ENCODE results near the gene CYP3A7.
"Not testable (repeated sequence)": the region's sequence is repeated elsewhere in the genome, so short reads cannot be mapped to it uniquely, and the experiment has no call there.

Gene CYP3A7

GRCh38 chr7:99694201-99694911, 40.6 kb downstream of the CYP3A7 start:
- H3K4me3 Mint-ChIP-seq, result no peak overlapping the region
- no peak overlapping the region for H3K27ac Mint-ChIP-seq
- H3K4me1 Mint-ChIP-seq, result peaks cover 20% of the 10 kb centered on the region
- H3K27me3 Mint-ChIP-seq (ENCODE audit: low read depth, poor library complexity), result peaks cover 16% of the 10 kb centered on the region
- no peak for DNase-seq
- no peak for TF ChIP-seq CTCF (IDR thresholded peaks at IDR 0.05)
- peaks cover 29% of the 10 kb centered on the region for H3K9me3 Mint-ChIP-seq
- H3K36me3 Mint-ChIP-seq (ENCODE audit: low read depth), result peaks cover 16% of the 10 kb centered on the region

DNA sequence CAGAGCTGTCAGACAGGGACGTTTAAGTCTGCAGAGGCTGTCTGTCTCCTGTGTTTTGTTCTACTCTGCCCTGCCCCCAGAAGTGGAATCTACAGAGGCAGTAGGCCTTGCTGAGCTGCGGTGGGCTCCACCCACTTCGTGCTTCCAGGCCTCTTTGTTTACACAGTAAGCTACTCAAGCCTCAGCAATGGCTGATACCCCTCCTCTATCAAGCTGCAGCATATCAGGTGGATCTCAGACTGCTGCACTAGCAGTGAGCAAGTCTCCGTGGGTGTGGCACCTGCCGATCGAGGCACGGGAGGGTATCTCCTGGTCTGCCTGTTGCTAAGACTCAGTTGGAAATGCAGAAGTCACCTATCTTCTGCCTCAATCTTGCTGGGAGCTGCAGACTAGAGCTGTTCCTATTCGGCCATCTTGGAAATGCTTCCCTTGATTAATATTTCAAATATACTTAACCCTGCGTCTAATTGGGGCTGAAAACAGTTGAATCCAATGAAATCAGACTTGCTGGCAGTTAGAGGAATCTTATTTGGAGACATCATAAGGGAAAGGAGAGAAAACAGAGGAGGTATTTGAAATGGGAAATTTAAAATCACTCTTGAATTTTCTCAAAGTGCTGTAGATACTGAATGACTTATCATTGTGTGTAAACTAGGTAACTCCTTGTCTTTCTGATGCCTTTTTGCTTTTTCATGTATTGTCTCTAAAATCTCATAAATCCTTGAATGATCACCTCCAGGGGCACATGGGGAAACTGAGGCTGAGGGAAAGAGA, 41.4 kb downstream of the CYP3A7 start:
- H3K4me3 Mint-ChIP-seq, result no peak overlapping the region
- H3K9me3 Mint-ChIP-seq, result peaks cover 37% of the 10 kb centered on the region
- peaks cover 8% of the 10 kb centered on the region for H3K27me3 Mint-ChIP-seq (ENCODE audit: low read depth, poor library complexity)
- peak; percentile 25 for DNase-seq
- no peak overlapping the region for H3K27ac Mint-ChIP-seq
- TF ChIP-seq CTCF (IDR thresholded peaks at IDR 0.05), result no peak
- H3K4me1 Mint-ChIP-seq, result peaks cover 20% of the 10 kb centered on the region
- H3K36me3 Mint-ChIP-seq (ENCODE audit: low read depth), result peaks cover 16% of the 10 kb centered on the region

DNA sequence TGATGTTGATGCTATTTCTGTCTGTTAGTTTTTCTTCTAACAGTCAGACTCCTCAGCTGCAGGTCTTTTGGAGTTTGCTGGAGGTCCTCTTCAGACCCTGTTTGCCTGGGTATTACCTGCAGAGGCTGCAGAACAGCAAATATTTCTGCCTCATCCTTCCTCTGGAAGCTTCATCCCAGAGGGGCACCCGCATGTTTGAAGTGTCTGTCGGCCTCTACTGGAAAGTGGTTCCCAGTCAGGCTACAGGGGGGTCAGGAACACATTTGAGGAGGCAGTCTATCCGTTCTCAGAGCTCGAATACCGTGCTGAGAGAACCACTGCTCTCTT, 41.9 kb downstream of the CYP3A7 start:
- no peak overlapping the region for H3K4me3 Mint-ChIP-seq
- H3K27ac Mint-ChIP-seq, result no peak overlapping the region
- no peak for DNase-seq
- TF ChIP-seq CTCF (IDR thresholded peaks at IDR 0.05), result no peak
- H3K27me3 Mint-ChIP-seq (ENCODE audit: low read depth, poor library complexity), result peaks cover 8% of the 10 kb centered on the region
- peaks cover 20% of the 10 kb centered on the region for H3K4me1 Mint-ChIP-seq
- H3K36me3 Mint-ChIP-seq (ENCODE audit: low read depth), result peaks cover 16% of the 10 kb centered on the region
- peaks cover 42% of the 10 kb centered on the region for H3K9me3 Mint-ChIP-seq

DNA sequence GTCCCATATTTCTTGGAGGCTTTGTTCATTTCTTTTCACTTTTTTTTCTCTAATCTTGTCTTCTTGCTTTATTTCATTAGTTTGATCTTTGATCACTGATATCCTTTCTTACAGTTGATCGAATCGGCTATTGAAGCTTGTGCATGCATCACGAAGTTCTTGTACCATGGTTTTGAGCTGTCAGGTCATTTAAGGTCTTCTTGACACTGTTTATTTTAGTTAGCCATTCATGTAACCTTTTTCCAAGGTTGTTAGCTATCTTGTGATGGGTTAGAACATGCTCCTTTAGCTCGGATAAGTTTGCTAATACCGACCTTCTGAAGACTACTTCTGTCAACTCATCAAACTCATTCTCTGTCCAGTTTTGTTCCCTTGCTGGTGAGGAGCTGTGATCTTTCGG, 42.4 kb downstream of the CYP3A7 start:
- not testable (repeated sequence) for H3K27me3 Mint-ChIP-seq (ENCODE audit: low read depth, poor library complexity); H3K27ac Mint-ChIP-seq; H3K4me3 Mint-ChIP-seq; DNase-seq
- Mint-ChIP-seq H3K9me3 (peaks cover 45% of the 10 kb centered on the region), H3K4me1 (peaks cover 20% of the 10 kb centered on the region), H3K36me3 (ENCODE audit: low read depth) (peaks cover 16% of the 10 kb centered on the region)

DNA sequence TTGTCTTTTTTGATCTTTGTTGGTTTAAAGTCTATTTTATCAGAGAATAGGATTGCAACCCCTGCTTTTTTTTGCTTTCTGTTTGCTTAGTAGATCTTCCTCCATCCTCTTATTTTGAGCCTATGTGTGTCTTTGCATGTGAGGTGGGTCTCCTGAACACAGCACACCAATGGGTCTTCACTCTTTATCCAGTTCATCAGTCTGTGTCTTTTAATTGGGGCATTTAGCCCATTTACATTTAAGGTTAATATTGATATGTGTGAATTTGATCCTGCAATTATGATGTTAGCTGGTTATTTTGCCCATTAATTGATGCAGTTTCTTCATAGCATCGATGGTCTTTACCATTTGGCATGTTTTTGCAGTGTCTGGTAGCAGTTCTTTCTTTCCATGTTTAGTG, 43.3 kb downstream of the CYP3A7 start:
- DNase-seq; H3K4me3 Mint-ChIP-seq; H3K27ac Mint-ChIP-seq; H3K27me3 Mint-ChIP-seq (ENCODE audit: low read depth, poor library complexity): not testable (repeated sequence)
- peaks cover 20% of the 10 kb centered on the region for H3K4me1 Mint-ChIP-seq
- H3K36me3 Mint-ChIP-seq (ENCODE audit: low read depth), result peaks cover 16% of the 10 kb centered on the region
- H3K9me3 Mint-ChIP-seq, result peaks cover 51% of the 10 kb centered on the region

GRCh38 chr7:99690918-99691317, 44.1 kb downstream of the CYP3A7 start:
- Mint-ChIP-seq H3K9me3 (peaks cover 55% of the 10 kb centered on the region), H3K4me1 (peaks cover 20% of the 10 kb centered on the region), H3K36me3 (ENCODE audit: low read depth) (peaks cover 17% of the 10 kb centered on the region)
- not testable (repeated sequence) for H3K4me3 Mint-ChIP-seq; DNase-seq; H3K27ac Mint-ChIP-seq; H3K27me3 Mint-ChIP-seq (ENCODE audit: low read depth, poor library complexity)

DNA sequence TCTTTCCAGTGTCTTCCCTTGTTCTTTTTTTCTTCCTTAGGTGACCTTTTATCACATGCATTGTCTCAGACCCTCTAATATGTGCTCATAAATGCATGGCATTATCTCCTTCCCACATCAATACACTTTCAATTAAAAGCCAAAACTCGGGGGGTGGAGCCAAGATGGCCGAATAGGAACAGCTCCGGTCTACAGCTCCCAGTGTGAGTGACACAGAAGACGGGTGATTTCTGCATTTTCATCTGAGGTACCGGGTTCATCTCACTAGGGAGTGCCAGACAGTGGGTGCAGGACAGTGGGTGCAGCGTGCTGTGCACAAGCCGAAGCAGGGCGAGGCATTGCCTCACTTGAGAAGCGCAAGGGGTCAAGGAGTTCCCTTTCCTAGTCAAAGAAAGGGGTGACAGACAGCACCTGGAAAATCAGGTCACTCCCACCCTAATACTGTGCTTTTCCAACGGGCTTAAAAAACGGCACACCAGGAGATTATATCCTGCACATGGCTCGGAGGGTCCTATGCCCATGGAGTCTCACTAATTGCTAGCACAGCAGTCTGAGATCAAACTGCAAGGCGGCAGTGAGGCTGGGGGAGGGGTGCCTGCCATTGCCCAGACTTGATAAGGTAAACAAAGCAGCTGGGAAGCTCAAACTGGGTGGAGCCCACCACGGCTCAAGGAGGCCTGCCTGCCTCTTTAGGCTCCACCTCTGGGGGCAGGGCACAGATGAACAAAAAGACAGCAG, 49.0 kb downstream of the CYP3A7 start:
- peaks cover 16% of the 10 kb centered on the region for H3K36me3 Mint-ChIP-seq (ENCODE audit: low read depth)
- not testable (repeated sequence) for H3K27ac Mint-ChIP-seq; DNase-seq; H3K4me3 Mint-ChIP-seq; H3K4me1 Mint-ChIP-seq; H3K27me3 Mint-ChIP-seq (ENCODE audit: low read depth, poor library complexity)
- peaks cover 73% of the 10 kb centered on the region for H3K9me3 Mint-ChIP-seq
